OCI-LY3 (cell line): ENCODE data around the gene DTHD1.

ENCODE experiments used
- H2AFZ ChIP-seq: fragments of 200-600, 300-600 bp; shearing (Covaris generic); 2 replicates; pipeline ENCODE4 v1.6.0; 2014; ENCODE audit warnings: antibody characterized with exemption, low read depth, low read length
- H3K27ac ChIP-seq: fragments of 200-600, 300-600 bp; sonication (generic); 2 replicates; pipeline ENCODE4 v1.5.1; 2014; ENCODE audit warnings: mild to moderate bottlenecking, low read length, moderate library complexity, mixed read lengths
- H3K27me3 ChIP-seq: fragments of 200-600, 300-600 bp; sonication (generic); 2 replicates; pipeline ENCODE4 v1.6.1; 2014; ENCODE audit warnings: low read depth, low read length, mixed read lengths
- H3K36me3 ChIP-seq: fragments of 200-600, 300-600 bp; sonication (generic); replicated peaks from 2 replicates; pipeline ENCODE3; 2014; ENCODE audit warnings: low read depth, low read length, mixed read lengths
- H3K4me1 ChIP-seq: fragments of 300-600, 200-600 bp; sonication (generic); 2 replicates; pipeline ENCODE4 v1.6.1; 2014; ENCODE audit warnings: low read length, mixed read lengths
- H3K4me2 ChIP-seq: fragments of 200-600, 300-600 bp; sonication (generic); 2 replicates; pipeline ENCODE4 v1.6.1; 2014; ENCODE audit warnings: low read length, mixed read lengths
- H3K4me3 ChIP-seq: fragments of 300-600, 200-600 bp; sonication (generic); 2 replicates; pipeline ENCODE4 v1.5.1; 2014; ENCODE audit warnings: antibody characterized with exemption, mild to moderate bottlenecking, low read length, moderate library complexity
- H3K79me2 ChIP-seq: fragments of 300-600, 200-600 bp; shearing (Covaris generic); 2 replicates; pipeline ENCODE4 v1.6.1; 2014; ENCODE audit warnings: mild to moderate bottlenecking, low read length, mixed read lengths
- H3K9ac ChIP-seq: fragments of 300-600, 200-600 bp; shearing (Covaris generic); 2 replicates; pipeline ENCODE4 v1.6.0; 2014; ENCODE audit warnings: mild to moderate bottlenecking, low read length, moderate library complexity
- H3K9me3 ChIP-seq: fragments of 200-600, 300-600 bp; shearing (Covaris generic); 2 replicates; pipeline ENCODE4 v1.6.1; 2014; ENCODE audit warnings: low read length, mixed read lengths; ENCODE audit not compliant: insufficient read depth
- H4K20me1 ChIP-seq: fragments of 200-600, 300-600 bp; sonication (generic); 2 replicates; pipeline ENCODE4 v1.6.1; 2016; ENCODE audit warnings: low read length, mixed read lengths; ENCODE audit not compliant: insufficient read depth
- EZH2phosphoT487 ChIP-seq: fragments of 200-600 bp; shearing (Covaris generic); IDR thresholded peaks from 2 replicates; pipeline ENCODE4 v1.6.1; 2018; ENCODE audit warnings: antibody characterized with exemption, mixed run types, low read depth
- TF ChIP-seq, protein P1 (sequence below): fragments of 200-600, 300-600 bp; sonication (generic); IDR thresholded peaks from 2 replicates; pipeline ENCODE4 v1.5.1; 2014; ENCODE audit warnings: antibody characterized with exemption, low read length, low read depth

The DTHD1 gene

DNA sequence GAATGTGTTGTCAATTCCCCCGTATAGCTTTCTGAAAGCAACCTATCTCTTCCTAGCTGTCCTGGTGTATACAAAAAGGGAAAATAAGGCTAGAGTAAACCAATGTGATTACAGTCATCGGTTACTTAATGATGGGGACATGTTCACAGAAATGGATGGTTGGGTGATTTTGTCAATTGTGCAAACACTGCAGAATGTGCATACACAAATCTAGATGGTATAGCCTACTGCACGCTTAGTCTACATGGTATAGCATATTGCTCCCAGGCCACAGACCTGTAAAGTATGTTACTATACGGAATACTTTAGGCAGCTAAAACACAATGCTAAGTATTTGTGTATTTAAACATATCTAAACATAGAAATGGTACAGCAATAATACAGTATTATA lies 5.1 kb downstream of the DTHD1 start:
- Histone ChIP-seq H3K27ac (peak overlapping the region; percentile 91), H3K4me1 (peaks cover 32% of the 10 kb centered on the region), H3K4me3 (peak overlapping the region; percentile 60), H2AFZ (peak overlapping the region; percentile 71), H3K27me3 (no peaks in the 10 kb centered on the region), H4K20me1 (no peaks in the 10 kb centered on the region), H3K9ac (peak overlapping the region; percentile 54; the same call in 1 of the 2 replicates), H3K9me3 (no peaks in the 10 kb centered on the region), H3K4me2 (peak overlapping the region; percentile 76), H3K79me2 (no peaks in the 10 kb centered on the region), H3K36me3 (no peaks in the 10 kb centered on the region)
- TF ChIP-seq, protein P1, sequence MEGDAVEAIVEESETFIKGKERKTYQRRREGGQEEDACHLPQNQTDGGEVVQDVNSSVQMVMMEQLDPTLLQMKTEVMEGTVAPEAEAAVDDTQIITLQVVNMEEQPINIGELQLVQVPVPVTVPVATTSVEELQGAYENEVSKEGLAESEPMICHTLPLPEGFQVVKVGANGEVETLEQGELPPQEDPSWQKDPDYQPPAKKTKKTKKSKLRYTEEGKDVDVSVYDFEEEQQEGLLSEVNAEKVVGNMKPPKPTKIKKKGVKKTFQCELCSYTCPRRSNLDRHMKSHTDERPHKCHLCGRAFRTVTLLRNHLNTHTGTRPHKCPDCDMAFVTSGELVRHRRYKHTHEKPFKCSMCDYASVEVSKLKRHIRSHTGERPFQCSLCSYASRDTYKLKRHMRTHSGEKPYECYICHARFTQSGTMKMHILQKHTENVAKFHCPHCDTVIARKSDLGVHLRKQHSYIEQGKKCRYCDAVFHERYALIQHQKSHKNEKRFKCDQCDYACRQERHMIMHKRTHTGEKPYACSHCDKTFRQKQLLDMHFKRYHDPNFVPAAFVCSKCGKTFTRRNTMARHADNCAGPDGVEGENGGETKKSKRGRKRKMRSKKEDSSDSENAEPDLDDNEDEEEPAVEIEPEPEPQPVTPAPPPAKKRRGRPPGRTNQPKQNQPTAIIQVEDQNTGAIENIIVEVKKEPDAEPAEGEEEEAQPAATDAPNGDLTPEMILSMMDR, result no peak
- no peak for TF ChIP-seq EZH2phosphoT487

DNA sequence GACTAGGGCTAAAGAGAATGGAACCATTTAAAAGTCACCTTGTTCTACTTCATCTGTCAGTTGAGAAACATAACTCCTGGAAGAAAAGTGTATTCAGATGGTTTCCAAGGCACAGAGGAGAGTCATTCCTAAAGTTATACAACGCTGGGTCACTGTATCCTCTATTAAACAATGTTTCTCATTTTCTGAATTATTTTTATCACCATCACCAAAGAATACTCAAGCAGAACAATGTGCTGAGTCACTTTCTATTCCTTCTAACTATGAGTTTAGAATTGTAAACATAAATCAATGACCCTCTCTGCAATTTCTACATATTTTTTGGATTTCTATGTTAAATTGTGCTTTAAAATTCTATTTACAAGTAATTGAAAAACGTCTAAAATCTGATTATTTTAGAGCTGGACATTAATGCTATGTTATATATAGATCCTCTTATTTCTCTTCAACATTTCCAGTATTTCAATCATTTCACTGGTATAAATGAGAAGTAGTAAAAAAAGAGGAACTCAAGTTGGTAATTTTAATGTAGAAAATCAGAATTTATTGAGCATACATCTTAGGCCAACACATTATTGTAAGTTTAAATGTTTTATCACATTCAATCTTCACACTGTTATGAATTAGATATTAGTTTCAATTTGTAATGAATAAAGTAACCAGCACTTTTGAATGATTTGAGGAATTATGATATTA lies 7.5 kb downstream of the DTHD1 start:
- TF ChIP-seq, protein P1, result no peak
- TF ChIP-seq EZH2phosphoT487, result no peak
- no peak overlapping the region for H3K4me2 ChIP-seq
- no peaks in the 10 kb centered on the region for H3K79me2 ChIP-seq
- no peak overlapping the region for H3K27ac ChIP-seq
- no peak overlapping the region for H3K9ac ChIP-seq
- H2AFZ ChIP-seq, result no peak overlapping the region
- no peaks in the 10 kb centered on the region for H3K9me3 ChIP-seq
- H3K4me1 ChIP-seq, result peaks cover 42% of the 10 kb centered on the region
- H4K20me1 ChIP-seq, result no peaks in the 10 kb centered on the region
- H3K36me3 ChIP-seq, result no peaks in the 10 kb centered on the region
- no peak overlapping the region for H3K4me3 ChIP-seq
- H3K27me3 ChIP-seq, result no peaks in the 10 kb centered on the region

DNA sequence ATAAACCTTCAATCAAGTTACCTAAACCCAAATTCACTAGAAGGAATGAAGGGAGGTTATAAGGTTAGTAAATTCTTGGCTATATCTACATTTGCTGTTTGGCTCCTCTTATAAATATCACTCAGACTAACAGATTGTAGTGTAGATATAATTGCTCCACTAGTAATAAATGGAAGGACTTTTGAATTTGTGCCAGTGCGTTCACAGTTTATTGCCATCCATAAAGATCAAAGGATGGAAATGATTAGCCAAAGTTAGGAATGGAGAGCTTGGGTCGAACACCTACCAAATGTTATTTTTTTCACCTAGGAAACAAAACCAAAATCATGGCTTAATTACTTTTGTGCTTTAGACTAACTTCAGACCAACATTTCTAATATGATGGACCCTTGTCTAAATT lies 9.2 kb downstream of the DTHD1 start:
- H3K36me3 ChIP-seq, result no peaks in the 10 kb centered on the region
- no peak for TF ChIP-seq EZH2phosphoT487
- TF ChIP-seq, protein P1, result no peak
- no peaks in the 10 kb centered on the region for H3K79me2 ChIP-seq
- H3K4me3 ChIP-seq, result no peak overlapping the region
- no peak overlapping the region for H2AFZ ChIP-seq
- H3K27ac ChIP-seq, result no peak overlapping the region
- no peak overlapping the region for H3K4me2 ChIP-seq
- H3K27me3 ChIP-seq, result no peaks in the 10 kb centered on the region
- peaks cover 31% of the 10 kb centered on the region for H3K4me1 ChIP-seq
- H4K20me1 ChIP-seq, result no peaks in the 10 kb centered on the region
- no peaks in the 10 kb centered on the region for H3K9me3 ChIP-seq
- H3K9ac ChIP-seq, result no peak overlapping the region

DNA sequence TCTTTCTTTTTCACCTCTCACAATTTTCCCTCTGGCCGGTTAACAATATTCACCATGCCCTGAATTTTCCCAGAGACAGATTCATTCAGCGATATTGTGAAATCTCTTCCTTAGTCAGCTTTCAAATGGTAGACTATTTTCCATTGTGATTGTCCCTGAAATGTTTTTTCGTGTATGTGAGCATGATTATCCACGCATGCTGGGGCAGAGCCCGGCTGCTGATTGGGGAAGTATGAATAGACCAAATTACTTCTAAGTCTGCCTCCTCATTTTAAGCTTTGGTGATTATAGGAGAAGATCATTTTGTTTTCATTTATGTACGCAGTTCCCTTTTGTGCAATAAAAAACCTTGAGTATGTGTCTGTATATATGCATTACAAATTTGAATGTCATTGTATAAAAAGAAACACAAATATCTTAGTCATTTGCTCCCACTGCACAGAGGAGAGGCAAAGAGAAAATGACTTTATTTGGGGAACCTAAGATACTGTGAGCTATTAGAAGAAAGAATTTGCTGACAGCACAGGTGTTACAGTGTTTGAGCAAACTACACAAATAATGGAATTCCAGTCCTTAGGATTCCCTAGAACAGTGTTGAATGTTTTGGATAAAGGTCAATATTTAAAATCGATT lies 11.3 kb downstream of the DTHD1 start:
- peak overlapping the region; percentile 72 for H3K4me3 ChIP-seq
- H3K4me2 ChIP-seq, result peak overlapping the region; percentile 89
- H3K4me1 ChIP-seq, result peaks cover 21% of the 10 kb centered on the region
- H3K9ac ChIP-seq, result peak overlapping the region; percentile 63
- no peaks in the 10 kb centered on the region for H3K9me3 ChIP-seq
- H4K20me1 ChIP-seq, result no peaks in the 10 kb centered on the region
- no peaks in the 10 kb centered on the region for H3K79me2 ChIP-seq
- no peaks in the 10 kb centered on the region for H3K27me3 ChIP-seq
- TF ChIP-seq, protein P1, result no peak
- no peak for TF ChIP-seq EZH2phosphoT487
- H3K27ac ChIP-seq, result peak overlapping the region; percentile 54
- peak overlapping the region; percentile 93 for H2AFZ ChIP-seq
- H3K36me3 ChIP-seq, result no peaks in the 10 kb centered on the region
